Heart right ventricle (tissue), 16 donors: ENCODE data around the gene LASP1. TPM values are rescaled to one million over a fixed set of nuclear protein-coding genes. Genes with fewer than 3 reads are reported as not detected.
"Not testable (repeated sequence)": the region's sequence is repeated elsewhere in the genome, so short reads cannot be mapped to it uniquely, and the experiment has no call there.

Source experiments
- ATAC-seq, 8 donors: fragments of 200-7000 bp; cut with Tn5 transposase; one replicate each; pipeline ENCODE4 v1.9.1; 2020; ENCODE audit warnings: mild to moderate bottlenecking in 8 of 8, moderate library complexity in 8 of 8, moderate number of reproducible peaks in 1 of 8
- DNase-seq, 2 donors: peaks; one replicate each; pipeline ENCODE4 v3.0.0-alpha.2; 2020
- H3K27ac ChIP-seq, 10 donors: fragments of 200-600 bp; sonication (generic) in 2 of 10; one replicate each; pipeline versions ENCODE4 v1.5.0 to v1.8.0; 2020 to 2022; ENCODE audit warnings: mild to moderate bottlenecking in 3 of 10
- H3K27me3 ChIP-seq, 7 donors: fragments of 200-600 bp; one replicate each; pipeline ENCODE4 v1.8.0; 2021 to 2022; ENCODE audit warnings: mild to moderate bottlenecking in 2 of 7
- H3K36me3 ChIP-seq, 9 donors: fragments of 200-600 bp; sonication (generic) in 1 of 9; one replicate each; pipeline versions ENCODE4 v1.5.0 to v1.8.0; 2020 to 2022; ENCODE audit warnings: mild to moderate bottlenecking in 2 of 9
- H3K4me1 ChIP-seq, 9 donors: fragments of 200-600 bp; sonication (generic) in 1 of 9; one replicate each; pipeline versions ENCODE4 v1.5.0 to v1.8.0; 2020 to 2022; ENCODE audit warnings: mild to moderate bottlenecking in 4 of 9
- H3K4me3 ChIP-seq, 10 donors: fragments of 200-600 bp; sonication (generic) in 2 of 10; one replicate each; pipeline versions ENCODE4 v1.5.0 to v1.8.0; 2020 to 2022; ENCODE audit warnings: mild to moderate bottlenecking in 7 of 10, moderate library complexity in 2 of 10
- H3K9me3 ChIP-seq, 11 donors: fragments of 200-600 bp in 10 of 11; sonication (generic) in 2 of 11; one replicate each; pipeline versions ENCODE4 v1.5.0 to v1.8.0; 2013 to 2022; ENCODE audit warnings: mild to moderate bottlenecking in 2 of 11, control low read depth in 1 of 11, moderate library complexity in 1 of 11
- CTCF ChIP-seq, 9 donors: fragments of 200-600 bp; sonication (generic) in 2 of 9; IDR thresholded peaks; one replicate each; pipeline versions ENCODE4 v1.5.0 to v1.8.0; 2021 to 2022; ENCODE audit warnings: antibody characterized with exemption in 9 of 9, mild to moderate bottlenecking in 5 of 9, moderate library complexity in 1 of 9
- WGBS, 2 donors: extraction: QIAGEN DNeasy Blood & Tissue Kit; methylation state at CpG; one replicate each; pipeline ENCODE4 v1.1.7; 2013; ENCODE audit warnings: inconsistent platforms in 1 of 2; 5-methylcytosine and 5-hydroxymethylcytosine counted together
- intact Hi-C, 10 donors: fragments of 100-400 bp; cut with DNase I; formaldehyde crosslinking; loops; one replicate each; pipeline versions ENCODE4 v1.11.1 to v1.14.2; 2022
- polyA plus RNA-seq, 2 donors: library from polyadenylated mRNA; stranded (reverse); fragments of 200-250 nt; gene quantifications; one replicate each; pipeline ENCODE4 v1.2.3, GENCODE V29; 2013
- total RNA-seq, 10 donors: library from RNA; stranded (reverse); fragmentation: NEBNext Ultra II Directional in 3 of 10; extraction: Animal tissue kit (Norgen Biotek cat#: 25700) in 3 of 10; gene quantifications; one replicate each; pipeline versions ENCODE4 v1.2.1 to v1.2.4, GENCODE V29; 2021 to 2023
- donor health status: Arrhythmogenic right ventricular cardiomyopathy.
- donor health status: ischemic (EF 13 %, LVEDD 7.1; RV severe dilation, severe dysfunction).
- donor health status: healthy with polysubstance abuse.
- donor health status: DM: no; HTN: yes; CAD: no.
- donor health status: DM: no; HTN: no; CAD: no.
- donor health status: ischemic (EF 25% LVEDD 6.9; RV normal size, moderate dysfunction).
- donor health status: ischemic (EF 25% LVEDD 5.7; RV mildly dilated, moderate dysfunction).
- donor health status: healthy.
- donor health status: DM: yes; HTN: yes; CAD: no.
- donor health status: Ischemic cardiomyopathy.
- donor health status: ischemic (EF 35%, LVEDD 5.7; RV mildly dilated, moderate dysfunction).
- donor health status: nonischemic (EF 11% LVEDD 7.7; RV severe dilation, severe dysfunction).
- donor health status: DM: yes; HTN: yes; CAD: no.
- donor health status: PGD.
- donor health status: ischemic (EF 29% LVEDD 5.4; RV normal size, mild dysfunction).
- donor health status: nonischemic (EF 23%, LVEDD 6.1; RV moderate dilation, normal function).

Gene LASP1
- total and polyA plus RNA-seq, 12 donors = 19.5 to 56.9 (median 23.0) TPM

DNA sequence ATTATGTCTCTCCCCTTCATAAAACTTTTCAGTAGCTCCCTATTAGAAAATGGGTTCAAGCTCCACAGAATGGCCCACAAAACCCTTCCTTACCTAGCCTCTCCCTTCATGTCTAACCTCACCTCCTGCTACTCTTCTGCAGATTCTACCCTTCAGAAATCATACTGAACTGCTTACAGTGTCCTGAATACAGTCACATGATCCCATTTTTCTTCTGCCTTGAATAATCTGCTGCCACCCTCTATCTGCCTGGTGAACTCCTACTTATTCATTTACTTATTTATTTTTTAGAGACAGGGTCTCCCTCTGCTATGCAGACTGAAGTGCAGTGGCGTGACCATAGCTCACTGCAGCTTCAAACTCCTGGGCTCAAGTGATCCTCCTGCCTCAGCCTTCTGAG lies 70.5 kb downstream of the LASP1 start:
- no peak for TF ChIP-seq CTCF (IDR thresholded peaks at IDR 0.05)
- no peak overlapping the region for H3K27ac ChIP-seq
- peaks cover 0 to 5% (median 0%) of the 10 kb centered on the region in 9 donors for H3K4me1 ChIP-seq
- H3K36me3 ChIP-seq = no peaks in the 10 kb centered on the region
- H3K9me3 ChIP-seq = no peaks in the 10 kb centered on the region
- peaks cover 0 to 16% (median 0%) of the 10 kb centered on the region in 7 donors for H3K27me3 ChIP-seq
- no peak for DNase-seq
- H3K4me3 ChIP-seq = no peak overlapping the region
- intact Hi-C loops = no loop called here
- ATAC-seq = no peak
- WGBS, 2 donors = 94 to 97% methylated on average over 1 of the region's 1 CpG

DNA sequence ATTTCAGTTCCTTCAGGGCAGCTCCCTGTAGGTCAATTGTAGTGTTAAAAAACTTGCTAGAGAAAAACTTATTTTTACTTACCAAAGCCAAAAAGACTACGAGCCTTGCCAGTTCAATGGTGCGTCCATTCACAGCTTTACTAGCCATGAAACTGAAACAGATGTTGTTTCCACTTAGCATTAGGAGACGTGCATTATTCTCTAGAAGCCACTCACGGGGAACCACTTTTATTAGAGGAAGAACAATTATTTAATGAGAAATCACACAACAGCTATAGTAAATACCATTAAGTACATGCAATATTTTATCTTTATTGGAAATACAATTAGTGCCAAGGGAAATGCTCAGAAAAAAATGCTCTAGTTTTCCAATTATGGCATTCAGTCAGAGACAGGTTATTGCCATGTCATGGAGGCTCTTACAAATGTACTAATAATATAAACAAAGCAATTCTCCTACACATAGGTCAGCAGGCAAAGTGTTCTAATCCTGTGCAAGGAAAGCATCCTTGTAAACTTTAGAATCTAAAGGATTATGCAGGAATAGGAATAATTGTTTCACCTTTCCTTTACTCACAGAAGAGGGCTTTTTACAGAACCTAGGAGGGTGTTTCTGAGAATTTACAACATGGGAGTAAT lies 73.0 kb downstream of the LASP1 start:
- peaks cover 0 to 8% (median 0%) of the 10 kb centered on the region in 7 donors for H3K27me3 ChIP-seq
- peaks cover 0 to 5% (median 0%) of the 10 kb centered on the region in 9 donors for H3K4me1 ChIP-seq
- ATAC-seq = no peak
- H3K4me3 ChIP-seq = no peak overlapping the region
- no peak for TF ChIP-seq CTCF (IDR thresholded peaks at IDR 0.05)
- no peaks in the 10 kb centered on the region for H3K9me3 ChIP-seq
- H3K36me3 ChIP-seq = no peaks in the 10 kb centered on the region
- intact Hi-C loops = no loop called here
- H3K27ac ChIP-seq = no peak overlapping the region
- DNase-seq = no peak
- 55 to 64% methylated on average over 4 of the region's 4 CpGs for WGBS, 2 donors

DNA sequence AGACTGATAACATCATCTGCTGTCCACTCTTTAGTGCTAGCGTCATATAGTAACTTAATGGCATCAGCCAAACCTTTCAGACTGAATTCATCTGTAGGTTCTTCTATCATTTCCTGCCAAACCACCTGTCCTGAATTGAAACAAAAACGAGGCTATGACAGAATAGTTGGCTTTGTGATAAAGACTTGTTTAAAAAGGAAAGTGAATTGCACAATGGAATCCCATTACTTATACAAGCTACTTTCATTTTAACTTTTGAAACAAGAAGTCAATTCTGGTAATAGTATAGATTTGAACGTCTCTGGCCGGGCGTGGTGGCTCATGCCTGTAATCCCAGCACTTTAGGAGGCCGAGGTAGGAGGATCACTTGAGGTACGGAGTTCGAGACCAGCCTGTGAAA lies 73.7 kb downstream of the LASP1 start:
- Histone ChIP-seq H3K36me3 (no peaks in the 10 kb centered on the region), H3K27me3 (peaks cover 0 to under 1% (median 0%) of the 10 kb centered on the region in 7 donors), H3K27ac (no peak overlapping the region), H3K4me1 (peaks cover 0 to 5% (median 0%) of the 10 kb centered on the region in 9 donors), H3K4me3 (no peak overlapping the region), H3K9me3 (no peaks in the 10 kb centered on the region)
- TF ChIP-seq CTCF (IDR thresholded peaks at IDR 0.05) = no peak
- WGBS, 2 donors = 70 to 79% methylated on average over 8 of the region's 8 CpGs
- ATAC-seq (no peak), DNase-seq (no peak)
- intact Hi-C loops = no loop called here

GRCh38 chr17:38947189-38947588 lies 77.3 kb downstream of the LASP1 start:
- no peak for DNase-seq
- Histone ChIP-seq H3K27me3 (no peaks in the 10 kb centered on the region), H3K36me3 (no peaks in the 10 kb centered on the region), H3K4me3 (no peak overlapping the region), H3K27ac (no peak overlapping the region), H3K9me3 (no peaks in the 10 kb centered on the region), H3K4me1 (no peaks in the 10 kb centered on the region)
- intact Hi-C loops = no loop called here
- WGBS, 2 donors = 85 to 92% methylated on average over 2 of the region's 2 CpGs
- ATAC-seq = no peak
- TF ChIP-seq CTCF (IDR thresholded peaks at IDR 0.05) = no peak

DNA sequence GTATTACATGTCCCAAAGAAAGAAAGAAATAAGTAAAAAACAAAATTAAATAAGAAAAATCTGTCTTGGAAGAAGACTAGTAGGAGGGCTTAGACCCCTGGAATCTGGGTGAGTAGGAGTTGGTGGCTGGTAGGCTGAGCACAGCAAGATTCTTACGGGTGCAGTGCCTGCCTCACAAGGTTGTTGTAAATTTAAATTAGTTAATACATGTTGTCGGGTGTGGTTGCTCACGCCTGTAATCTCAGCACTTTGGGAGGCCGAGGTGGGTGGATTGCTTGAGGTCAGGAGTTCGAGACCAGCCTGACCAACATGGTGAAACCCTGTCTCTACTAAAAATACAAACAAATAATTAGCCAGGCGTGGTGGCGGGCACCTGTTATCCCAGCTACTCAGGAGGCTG lies 83.9 kb downstream of the LASP1 start:
- H3K4me1 ChIP-seq, intact Hi-C loops, H3K27me3 ChIP-seq, ATAC-seq, H3K27ac ChIP-seq, H3K36me3 ChIP-seq, H3K4me3 ChIP-seq, H3K9me3 ChIP-seq, DNase-seq: not testable (repeated sequence)
- 93% methylated on average over 7 of the region's 7 CpGs for WGBS, 2 donors
